Spleen (tissue), 7 donors: ENCODE results near the gene NRCAM.

ENCODE experiments used
- POLR2A ChIP-seq, 3 donors: fragments of 450-650 bp; IDR thresholded peaks; one replicate each; pipeline ENCODE4 v1.5.1; 2017; ENCODE audit warnings: antibody characterized with exemption in 3 of 3, mild to moderate bottlenecking in 1 of 3
- POLR2AphosphoS5 ChIP-seq, 3 donors: sonication (generic); formaldehyde crosslinking; IDR thresholded peaks; one replicate each; pipeline ENCODE4 v1.5.1; 2017; ENCODE audit warnings: antibody characterized with exemption in 3 of 3
- TF ChIP-seq, protein P1 (sequence below), 11 experiments: fragments of 200-600 bp in 7 of 11; fragments of 450-650 bp in 4 of 11; sonication (generic) in 4 of 11; IDR thresholded peaks in 8 of 11; conservative IDR thresholded peaks in 3 of 11; 1 replicate in 7 of 11; 2 replicates in 4 of 11; pipeline versions ENCODE4 v1.4.0 to v1.8.0; 2016 to 2021; ENCODE audit warnings: antibody characterized with exemption in 11 of 11, inconsistent platforms in 4 of 11, mild to moderate bottlenecking in 1 of 11
- donor health status: DM: no; HTN: no; CAD: no; lungs with moderate emphysema.
- donor health status: DM: no; HTN: no; CAD: no.
- donor health status: DM: no; HTN: no; CAD: no.

- no peak for TF ChIP-seq POLR2A (IDR thresholded peaks at IDR 0.05)
- no peak for TF ChIP-seq POLR2AphosphoS5 (IDR thresholded peaks at IDR 0.05)
- TF ChIP-seq, protein P1, sequence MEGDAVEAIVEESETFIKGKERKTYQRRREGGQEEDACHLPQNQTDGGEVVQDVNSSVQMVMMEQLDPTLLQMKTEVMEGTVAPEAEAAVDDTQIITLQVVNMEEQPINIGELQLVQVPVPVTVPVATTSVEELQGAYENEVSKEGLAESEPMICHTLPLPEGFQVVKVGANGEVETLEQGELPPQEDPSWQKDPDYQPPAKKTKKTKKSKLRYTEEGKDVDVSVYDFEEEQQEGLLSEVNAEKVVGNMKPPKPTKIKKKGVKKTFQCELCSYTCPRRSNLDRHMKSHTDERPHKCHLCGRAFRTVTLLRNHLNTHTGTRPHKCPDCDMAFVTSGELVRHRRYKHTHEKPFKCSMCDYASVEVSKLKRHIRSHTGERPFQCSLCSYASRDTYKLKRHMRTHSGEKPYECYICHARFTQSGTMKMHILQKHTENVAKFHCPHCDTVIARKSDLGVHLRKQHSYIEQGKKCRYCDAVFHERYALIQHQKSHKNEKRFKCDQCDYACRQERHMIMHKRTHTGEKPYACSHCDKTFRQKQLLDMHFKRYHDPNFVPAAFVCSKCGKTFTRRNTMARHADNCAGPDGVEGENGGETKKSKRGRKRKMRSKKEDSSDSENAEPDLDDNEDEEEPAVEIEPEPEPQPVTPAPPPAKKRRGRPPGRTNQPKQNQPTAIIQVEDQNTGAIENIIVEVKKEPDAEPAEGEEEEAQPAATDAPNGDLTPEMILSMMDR (IDR thresholded peaks at IDR 0.05 in 8 of 11, conservative IDR thresholded peaks at IDR 0.05 in 3 of 11): no peak
Observed at GRCh38 chr7:108424013-108424412, 32.2 kb downstream of the NRCAM start.
